ENCODE measurements around the gene ZNF688. TPM values are rescaled to one million over a fixed set of nuclear protein-coding genes. Genes with fewer than 3 reads are reported as not detected.

Gene ZNF688
- total and polyA plus RNA-seq, 2 of the 13 experiments (the other 11 are each of a cell fraction or from before 2014, with no cell fraction given) = 2.4 to 5.4 TPM

DNA sequence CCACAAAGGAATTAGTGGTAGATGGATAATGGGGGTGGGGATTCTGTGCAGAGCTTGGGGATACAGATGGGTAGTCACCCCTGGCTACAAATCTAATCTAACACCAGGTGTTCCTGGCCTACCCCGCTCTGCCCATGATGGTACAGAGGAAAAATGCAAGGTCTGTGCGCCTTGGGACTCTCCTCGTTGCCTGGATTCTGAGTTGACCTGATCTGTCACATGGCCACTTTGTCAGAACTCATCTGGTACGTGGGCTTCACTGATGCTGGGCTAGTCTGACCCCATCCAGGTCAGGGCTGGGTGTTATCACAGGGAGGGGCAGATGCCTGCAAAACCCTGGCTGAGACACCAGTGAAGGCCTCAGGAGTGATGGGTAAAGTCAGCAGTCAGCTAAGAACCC is 18.6 kb downstream of the ZNF688 start:
- in situ Hi-C loops (cut with HindIII; ENCODE audit: extremely low pct_ligation_motif_present, low pct_unique_long_range_greater_than_20kb) = no loop called here
- Histone ChIP-seq H4K20me1 (ENCODE audit: insufficient read depth, low read length) (no peaks in the 10 kb centered on the region), H3K4me3 (replicated peaks in 1 of 3; ENCODE audit: insufficient read depth in 1 of 3, low read depth in 2 of 3, low read length in 3 of 3) (no peak overlapping the region), H3K27me3 (ENCODE audit: control insufficient read depth in 1 of 2, insufficient read depth in 2 of 2, low read length in 2 of 2) (no peaks in the 10 kb centered on the region), H3K27ac (ENCODE audit: extremely low read length, insufficient read depth, low read length) (no peak overlapping the region), H3K79me2 (ENCODE audit: insufficient read depth, low read length) (peaks cover 21% of the 10 kb centered on the region), H3K9ac (ENCODE audit: insufficient read depth, low read depth, low read length) (no peak overlapping the region), H3K36me3 (replicated peaks in 1 of 2; ENCODE audit: control insufficient read depth in 1 of 2, insufficient read depth in 2 of 2, low read length in 2 of 2) (peaks cover 0 to 25% of the 10 kb centered on the region in 2 experiments; a peak in 4 of 5 replicates), H3K4me2 (ENCODE audit: low read depth, low read length) (no peak overlapping the region), H3K4me1 (ENCODE audit: insufficient read depth, low read length) (peaks cover 55% of the 10 kb centered on the region), H3K9me3 (ENCODE audit: low read length) (no peaks in the 10 kb centered on the region), H2AFZ (ENCODE audit: low read length) (no peak overlapping the region)
- ChIA-PET POLR2A (interaction anchor here (1.0 to 2.2 kb wide), 2 partner anchors 12 to 19 kb away, joined by 4 to 12 read pairs; no protein-coding TSS in a partner anchor), CTCF (ENCODE audit: low intra/inter-chr PET ratio, low total read pairs) (no interaction called here)
- ATAC-seq (no peak), FAIRE-seq (no peak), DNase-seq (ENCODE audit: low spot score) (no peak)
- 78% methylated on average over 3 of the region's 4 CpGs for WGBS (ENCODE audit: low lambda C conversion rate)
- BruUV-seq (replicated peaks) = no TSS peak
- intact Hi-C loops (cut with micrococcal nuclease; ENCODE audit: unreplicated experiment) = no loop called here
- TF ChIP-seq ZC3H13 (CRISPR knock-in tag; IDR thresholded peaks at IDR 0.05) = peak; percentile 90
- TF ChIP-seq RORA (CRISPR knock-in tag; IDR thresholded peaks at IDR 0.05) = no peak
- TF ChIP-seq SIX1 (CRISPR knock-in tag; IDR thresholded peaks at IDR 0.05; ENCODE audit: borderline replicate concordance) = no peak
- TF ChIP-seq HMG20A (CRISPR knock-in tag; IDR thresholded peaks at IDR 0.05; ENCODE audit: borderline replicate concordance) = no peak
- no peak for TF ChIP-seq ZNF20 (CRISPR knock-in tag; IDR thresholded peaks at IDR 0.05)
- TF ChIP-seq RBFOX2 (IDR thresholded peaks at IDR 0.05; ENCODE audit: low read depth, low read length) = peak; percentile 35; the same call in 1 of the 2 replicates
- TF ChIP-seq ZNF788 (CRISPR knock-in tag; IDR thresholded peaks at IDR 0.05; ENCODE audit: borderline replicate concordance) = no peak
- TF ChIP-seq POLR2A (IDR thresholded peaks at IDR 0.05; ENCODE audit: insufficient read depth in 1 of 2, low read depth in 2 of 2, low read length in 2 of 2) = peak in 1 of 2 experiments; percentile 58; a peak in 1 of 4 replicates
- no peak for TF ChIP-seq IKZF5 (CRISPR knock-in tag; IDR thresholded peaks at IDR 0.05)
- TF ChIP-seq POLR2G (IDR thresholded peaks at IDR 0.05; ENCODE audit: low read depth, low read length) = peak; percentile 58; the same call in 1 of the 2 replicates
- no peak for TF ChIP-seq RFX5 (IDR thresholded peaks at IDR 0.05; ENCODE audit: low read depth, low read length)
- no peak for TF ChIP-seq NCOA5 (CRISPR knock-in tag; IDR thresholded peaks at IDR 0.05)
- TF ChIP-seq ZNF547 (CRISPR knock-in tag; IDR thresholded peaks at IDR 0.05) = no peak
- TF ChIP-seq RELA (CRISPR knock-in tag; IDR thresholded peaks at IDR 0.05) = no peak
- TF ChIP-seq ZNF598 (CRISPR knock-in tag; IDR thresholded peaks at IDR 0.05; ENCODE audit: borderline replicate concordance) = 0 out of 2 replicates have a peak, but pooled peaks have one; percentile 27
- no peak for TF ChIP-seq NONO (IDR thresholded peaks at IDR 0.05)
- peak; percentile 47; the same call in 1 of the 2 replicates for TF ChIP-seq NONO (CRISPR knock-in tag; conservative IDR thresholded peaks at IDR 0.05)
- TF ChIP-seq ZFP41 (CRISPR knock-in tag; IDR thresholded peaks at IDR 0.05; ENCODE audit: borderline replicate concordance) = no peak
- 0 out of 2 replicates have a peak, but pooled peaks have one; percentile 45 for TF ChIP-seq ZBTB38 (CRISPR knock-in tag; IDR thresholded peaks at IDR 0.05)
- peak; percentile 42; the same call in 1 of the 2 replicates for TF ChIP-seq NRL (CRISPR knock-in tag; IDR thresholded peaks at IDR 0.05; ENCODE audit: borderline replicate concordance)
- TF ChIP-seq ZNF350 (CRISPR knock-in tag; IDR thresholded peaks at IDR 0.05; ENCODE audit: borderline replicate concordance, low read depth) = no peak
- no peak for TF ChIP-seq CBX1 (IDR thresholded peaks at IDR 0.05; ENCODE audit: low read depth)

All from HepG2 (cell line).